Stomach (tissue), 4 donors: ENCODE measurements around the gene FNTB.

Source experiments
- CTCF ChIP-seq, 7 experiments: fragments of 450-650 bp in 4 of 7; fragments of 200-600 bp in 3 of 7; sonication (generic) in 3 of 7; IDR thresholded peaks; one replicate each; pipeline ENCODE4 v1.5.1; 2016 to 2019; ENCODE audit warnings: antibody characterized with exemption in 7 of 7, control low read depth in 2 of 7, mild to moderate bottlenecking in 1 of 7
- EP300 ChIP-seq: sonication (generic); formaldehyde crosslinking; IDR thresholded peaks from one replicate; pipeline ENCODE4 v1.6.1; 2017; ENCODE audit warnings: antibody characterized with exemption
- POLR2A ChIP-seq, 4 donors: fragments of 450-650 bp; IDR thresholded peaks; one replicate each; pipeline ENCODE4 v1.6.1; 2016; ENCODE audit warnings: antibody characterized with exemption in 4 of 4, control low read depth in 2 of 4, mild to moderate bottlenecking in 1 of 4, moderate library complexity in 1 of 4
- POLR2AphosphoS5 ChIP-seq, 3 donors: sonication (generic); formaldehyde crosslinking; IDR thresholded peaks; one replicate each; pipeline ENCODE4 v1.6.1; 2016; ENCODE audit warnings: antibody characterized with exemption in 3 of 3

GRCh38 chr14:64992328-64992885, 5.7 kb downstream of the FNTB start:
- TF ChIP-seq CTCF (IDR thresholded peaks at IDR 0.05) (no peak), POLR2A (IDR thresholded peaks at IDR 0.05) (no peak), POLR2AphosphoS5 (IDR thresholded peaks at IDR 0.05) (no peak), EP300 (no peak)
